Thoracic aorta (tissue), 2 donors: ENCODE data around the gene LAMC3. TPM values are rescaled to one million over a fixed set of nuclear protein-coding genes. Genes with fewer than 3 reads are reported as not detected.

ENCODE experiments used
- ATAC-seq: fragments of 150-250 bp; one replicate; pipeline ENCODE4 v1.8.0; 2017; ENCODE audit warnings: low read depth; ENCODE audit not compliant: insufficient number of reproducible peaks, low FRiP score
- DNase-seq: peaks from one replicate; pipeline ENCODE4 v3.0.0-alpha.2; 2020; ENCODE audit warnings: low spot score
- H3K27ac ChIP-seq, 2 donors: fragments of 200-600 bp; sonication (generic); 1 replicate in 1 of 2; 2 replicates in 1 of 2; pipeline ENCODE4 v1.5.1; 2016; ENCODE audit warnings: mild to moderate bottlenecking in 2 of 2, moderate library complexity in 2 of 2
- H3K27me3 ChIP-seq: fragments of 200-600 bp; sonication (generic); replicated peaks from 2 replicates; pipeline ENCODE4 v1.6.0; 2016; ENCODE audit warnings: mild to moderate bottlenecking; ENCODE audit not compliant: insufficient read depth
- H3K36me3 ChIP-seq: fragments of 200-600 bp; sonication (generic); one replicate; pipeline ENCODE4 v1.5.1; 2016
- H3K4me1 ChIP-seq, 2 donors: fragments of 200-600 bp; sonication (generic); 1 replicate in 1 of 2; 2 replicates in 1 of 2; pipeline versions ENCODE4 v1.5.1 to v1.6.0; 2016; ENCODE audit warnings: low read depth in 2 of 2, mild to moderate bottlenecking in 1 of 2; ENCODE audit not compliant: control insufficient read depth in 1 of 2
- H3K4me3 ChIP-seq: fragments of 200-600 bp; sonication (generic); 2 replicates; pipeline ENCODE4 v1.5.1; 2016; ENCODE audit warnings: mild to moderate bottlenecking
- H3K9me3 ChIP-seq: fragments of 200-600 bp; sonication (generic); 2 replicates; pipeline ENCODE4 v1.5.1; 2016
- total RNA-seq, 2 donors: library from RNA; depleted of rRNA; stranded (reverse); fragments of >200 nt; gene quantifications; one replicate each; pipeline versions ENCODE4 v1.1.0 to v1.2.3, GENCODE V29; 2016
- TF ChIP-seq, protein P1 (sequence below): fragments of 200-600 bp; sonication (generic); IDR thresholded peaks from one replicate; pipeline ENCODE4 v1.5.1; 2019; ENCODE audit warnings: antibody characterized with exemption

Gene LAMC3
- total RNA-seq, 2 donors from 2014 or later = 0.54 to 2.8 TPM

DNA sequence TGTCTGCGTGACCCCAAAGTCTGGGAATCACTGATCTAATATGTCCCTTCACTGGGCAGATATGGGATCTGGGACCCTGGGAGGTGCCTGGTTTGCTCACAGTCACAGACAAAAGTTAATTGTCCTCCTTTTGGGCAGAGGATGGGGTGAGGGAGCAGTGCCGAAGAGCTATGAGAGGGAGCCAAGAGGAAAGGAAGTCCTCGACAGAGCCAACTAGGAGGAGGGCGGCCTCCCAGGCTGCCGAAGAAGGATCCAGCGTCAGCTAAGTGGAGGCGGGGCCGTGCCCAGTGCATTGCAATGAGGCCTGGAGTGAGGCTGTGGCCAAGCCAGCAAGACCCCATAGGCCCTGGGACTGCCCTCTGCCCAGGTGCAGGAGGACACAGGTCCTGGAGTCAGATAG, 98.8 kb downstream of the LAMC3 start:
- H3K36me3 ChIP-seq = no peaks in the 10 kb centered on the region
- ATAC-seq = no peak

DNA sequence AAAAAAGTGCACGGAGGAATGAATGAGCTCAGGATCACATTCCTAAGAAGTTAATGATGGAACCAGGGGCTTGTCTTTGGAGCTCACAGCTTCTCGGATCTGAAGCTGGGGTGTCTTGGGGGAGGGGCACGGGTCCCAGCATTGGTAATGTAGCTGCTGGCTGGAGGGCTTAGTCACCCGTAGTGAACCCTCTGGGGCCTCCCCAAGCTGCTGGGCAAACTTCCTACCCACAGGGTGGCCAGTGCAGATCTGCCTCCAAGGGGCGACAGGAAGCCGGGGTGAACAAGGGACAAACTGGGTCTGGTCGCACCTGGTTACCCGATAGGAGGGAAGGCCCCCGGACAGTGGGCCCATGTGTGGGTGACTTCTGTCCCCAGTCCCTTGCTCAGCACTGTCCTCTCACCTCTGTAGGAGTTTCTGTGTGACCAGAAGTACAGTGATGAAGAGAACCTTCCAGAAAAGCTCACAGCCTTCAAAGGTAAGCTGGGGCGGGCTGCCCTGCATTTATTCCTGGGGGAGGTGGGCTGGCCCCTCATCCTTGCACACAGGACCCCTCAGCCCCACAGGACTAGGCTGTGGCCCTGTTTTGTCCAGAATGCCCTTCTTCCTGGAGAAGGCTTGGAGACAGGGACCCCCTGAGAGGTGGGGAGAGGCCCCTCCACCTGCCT, 102.3 kb downstream of the LAMC3 start:
- Histone ChIP-seq H3K36me3 (no peaks in the 10 kb centered on the region), H3K27me3 (no peaks in the 10 kb centered on the region), H3K4me3 (no peak overlapping the region), H3K9me3 (no peaks in the 10 kb centered on the region), H3K27ac (no peak overlapping the region), H3K4me1 (no peaks in the 10 kb centered on the region)
- TF ChIP-seq, protein P1, sequence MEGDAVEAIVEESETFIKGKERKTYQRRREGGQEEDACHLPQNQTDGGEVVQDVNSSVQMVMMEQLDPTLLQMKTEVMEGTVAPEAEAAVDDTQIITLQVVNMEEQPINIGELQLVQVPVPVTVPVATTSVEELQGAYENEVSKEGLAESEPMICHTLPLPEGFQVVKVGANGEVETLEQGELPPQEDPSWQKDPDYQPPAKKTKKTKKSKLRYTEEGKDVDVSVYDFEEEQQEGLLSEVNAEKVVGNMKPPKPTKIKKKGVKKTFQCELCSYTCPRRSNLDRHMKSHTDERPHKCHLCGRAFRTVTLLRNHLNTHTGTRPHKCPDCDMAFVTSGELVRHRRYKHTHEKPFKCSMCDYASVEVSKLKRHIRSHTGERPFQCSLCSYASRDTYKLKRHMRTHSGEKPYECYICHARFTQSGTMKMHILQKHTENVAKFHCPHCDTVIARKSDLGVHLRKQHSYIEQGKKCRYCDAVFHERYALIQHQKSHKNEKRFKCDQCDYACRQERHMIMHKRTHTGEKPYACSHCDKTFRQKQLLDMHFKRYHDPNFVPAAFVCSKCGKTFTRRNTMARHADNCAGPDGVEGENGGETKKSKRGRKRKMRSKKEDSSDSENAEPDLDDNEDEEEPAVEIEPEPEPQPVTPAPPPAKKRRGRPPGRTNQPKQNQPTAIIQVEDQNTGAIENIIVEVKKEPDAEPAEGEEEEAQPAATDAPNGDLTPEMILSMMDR = no peak
- no peak for ATAC-seq
- no peak for DNase-seq

More for the DNA sequence above, 98.8 kb downstream of the LAMC3 start:
- Histone ChIP-seq H3K9me3 (no peaks in the 10 kb centered on the region), H3K27me3 (no peaks in the 10 kb centered on the region), H3K27ac (no peak overlapping the region), H3K4me3 (no peak overlapping the region), H3K4me1 (no peaks in the 10 kb centered on the region)
- DNase-seq = no peak
- TF ChIP-seq, protein P1 = no peak

DNA sequence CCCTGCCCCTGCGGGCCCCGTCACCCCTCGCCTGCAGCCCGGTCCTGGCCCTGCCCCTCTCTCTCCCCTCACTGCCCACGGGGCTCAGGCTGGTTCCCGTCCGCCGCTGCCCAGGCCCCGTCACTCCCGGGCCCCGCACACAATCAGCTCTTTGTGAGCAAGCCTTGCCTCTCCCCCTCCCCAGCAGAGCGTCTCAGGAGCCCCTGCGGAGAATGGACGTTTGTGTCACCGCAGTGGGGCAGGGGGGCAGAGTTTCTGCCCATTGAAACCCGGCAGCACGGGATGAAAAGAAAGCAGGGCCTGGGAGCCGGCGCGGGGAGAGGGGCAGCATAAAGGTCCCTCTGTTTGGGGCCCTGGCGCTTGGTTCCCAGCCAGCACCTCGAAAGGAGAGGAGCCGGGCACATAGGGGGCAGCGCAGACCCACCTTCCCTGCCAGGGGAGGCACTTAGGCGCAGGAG, 102.9 kb downstream of the LAMC3 start:
- Histone ChIP-seq H3K27me3 (no peaks in the 10 kb centered on the region), H3K36me3 (no peaks in the 10 kb centered on the region), H3K4me1 (peaks cover 3 to 4% of the 10 kb centered on the region in 2 donors), H3K4me3 (no peak overlapping the region), H3K9me3 (no peaks in the 10 kb centered on the region), H3K27ac (no peak overlapping the region)
- ATAC-seq (no peak), DNase-seq (no peak)
- TF ChIP-seq, protein P1 = no peak

DNA sequence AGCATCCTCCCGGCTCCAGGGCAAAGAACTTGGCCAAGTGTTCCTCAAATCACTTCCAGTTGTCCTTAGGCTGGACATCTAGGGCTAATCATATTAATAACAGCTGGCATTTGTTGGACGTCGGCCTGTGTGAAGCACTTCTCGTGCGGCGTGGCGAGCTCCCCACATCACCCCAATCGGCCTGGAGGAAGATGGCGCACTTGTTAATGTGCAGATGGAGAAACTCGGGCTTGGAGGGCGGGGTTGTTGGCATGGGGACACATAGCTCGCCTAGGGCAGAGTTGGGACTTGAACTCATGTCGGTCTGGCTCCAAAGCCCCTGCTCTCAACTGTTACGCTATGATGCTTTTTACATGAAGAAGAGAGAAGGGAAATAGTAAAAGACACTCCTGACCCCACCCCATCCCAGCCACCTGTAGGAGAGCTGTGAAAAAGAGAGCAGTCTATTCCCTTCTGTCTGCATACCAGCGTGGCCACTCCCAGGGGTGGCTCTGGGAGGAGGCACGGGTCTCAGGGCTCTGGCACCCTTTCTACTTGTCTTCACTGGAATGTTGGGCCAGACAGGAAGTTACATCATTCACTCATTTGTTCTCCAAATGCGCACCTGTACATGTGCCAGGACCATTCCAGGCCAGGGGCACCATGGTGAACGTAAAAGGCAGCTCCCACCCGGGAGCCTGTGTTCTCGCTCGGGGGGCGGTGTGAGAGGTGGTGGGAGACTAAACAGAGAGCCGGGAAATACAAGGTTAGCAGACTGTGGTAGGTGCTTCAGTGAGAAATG, 103.6 kb downstream of the LAMC3 start:
- no peak overlapping the region for H3K27ac ChIP-seq
- no peak for ATAC-seq
- no peaks in the 10 kb centered on the region for H3K27me3 ChIP-seq

DNA sequence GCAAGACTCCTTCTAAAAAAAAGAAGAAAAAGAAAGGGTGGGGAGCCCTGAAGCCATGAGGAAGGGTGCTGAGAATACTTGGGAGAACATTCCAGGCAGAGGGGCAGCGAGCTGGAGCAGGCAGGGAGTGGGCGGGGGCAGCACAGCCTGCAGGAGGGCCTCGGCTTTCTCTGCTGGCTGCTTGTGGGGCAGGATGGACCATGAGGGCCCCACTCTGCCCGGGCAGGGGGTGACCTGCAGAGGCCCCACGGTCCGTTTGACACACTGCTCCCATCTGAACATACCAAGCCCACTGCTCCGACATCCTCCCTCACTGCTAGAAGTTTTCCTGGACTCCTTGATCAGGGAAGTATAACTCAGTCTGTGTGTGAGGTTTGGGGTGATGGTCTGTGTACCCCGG, 104.7 kb downstream of the LAMC3 start:
- no peak for ATAC-seq
- H3K27me3 ChIP-seq = no peaks in the 10 kb centered on the region
- no peak for DNase-seq
- no peak overlapping the region for H3K4me3 ChIP-seq
- no peaks in the 10 kb centered on the region for H3K36me3 ChIP-seq
- TF ChIP-seq, protein P1 = no peak
- H3K9me3 ChIP-seq = no peaks in the 10 kb centered on the region
- H3K4me1 ChIP-seq = peaks cover 9 to 15% of the 10 kb centered on the region in 2 donors
- no peak overlapping the region for H3K27ac ChIP-seq

More for the DNA sequence above, 103.6 kb downstream of the LAMC3 start:
- TF ChIP-seq, protein P1 = no peak
- Histone ChIP-seq H3K4me3 (no peak overlapping the region), H3K36me3 (no peaks in the 10 kb centered on the region), H3K9me3 (no peaks in the 10 kb centered on the region), H3K4me1 (peaks cover 9% of the 10 kb centered on the region in 2 donors)
- no peak for DNase-seq
